Lower lobe of right lung (tissue), 2 donors: ENCODE data around the gene KBTBD12. TPM values are rescaled to one million over a fixed set of nuclear protein-coding genes. Genes with fewer than 3 reads are reported as not detected.

Source experiments
- ATAC-seq, 2 donors: fragments of 200-7000 bp; cut with Tn5 transposase; one replicate each; pipeline ENCODE4 v1.9.1; 2020 to 2022; ENCODE audit warnings: mild to moderate bottlenecking in 2 of 2, moderate library complexity in 2 of 2
- DNase-seq: peaks from one replicate; pipeline ENCODE4 v3.0.0-alpha.2; 2020
- H3K27ac ChIP-seq: fragments of 200-600 bp; one replicate; pipeline ENCODE4 v1.8.0; 2022
- H3K27me3 ChIP-seq: fragments of 200-600 bp; one replicate; pipeline ENCODE4 v1.8.0; 2022; ENCODE audit warnings: low read depth
- H3K36me3 ChIP-seq: fragments of 200-600 bp; one replicate; pipeline ENCODE4 v1.8.0; 2022; ENCODE audit warnings: mild to moderate bottlenecking
- H3K4me1 ChIP-seq: fragments of 200-600 bp; one replicate; pipeline ENCODE4 v1.8.0; 2022
- H3K4me3 ChIP-seq: fragments of 200-600 bp; one replicate; pipeline ENCODE4 v1.8.0; 2022; ENCODE audit warnings: mild to moderate bottlenecking
- H3K9me3 ChIP-seq: fragments of 200-600 bp; one replicate; pipeline ENCODE4 v1.8.0; 2022
- intact Hi-C: fragments of 100-400 bp; cut with DNase I; formaldehyde crosslinking; loops from one replicate; pipeline ENCODE4 v1.11.0; 2022
- total RNA-seq: library from RNA; stranded (reverse); fragmentation: NEBNext Ultra II Directional; extraction: Animal tissue kit (Norgen Biotek cat#: 25700); gene quantifications from one replicate; pipeline ENCODE4 v1.2.1, GENCODE V29; 2021
- TF ChIP-seq, protein P1 (sequence below): fragments of 200-600 bp; IDR thresholded peaks from one replicate; pipeline ENCODE4 v1.8.0; 2022; ENCODE audit warnings: antibody characterized with exemption, mild to moderate bottlenecking
- donor health status: DM: no; HTN: yes; CAD: no; lungs with severe emphysema.

The KBTBD12 gene
- total RNA-seq, 1 donor from 2014 or later = 0.95 TPM

DNA sequence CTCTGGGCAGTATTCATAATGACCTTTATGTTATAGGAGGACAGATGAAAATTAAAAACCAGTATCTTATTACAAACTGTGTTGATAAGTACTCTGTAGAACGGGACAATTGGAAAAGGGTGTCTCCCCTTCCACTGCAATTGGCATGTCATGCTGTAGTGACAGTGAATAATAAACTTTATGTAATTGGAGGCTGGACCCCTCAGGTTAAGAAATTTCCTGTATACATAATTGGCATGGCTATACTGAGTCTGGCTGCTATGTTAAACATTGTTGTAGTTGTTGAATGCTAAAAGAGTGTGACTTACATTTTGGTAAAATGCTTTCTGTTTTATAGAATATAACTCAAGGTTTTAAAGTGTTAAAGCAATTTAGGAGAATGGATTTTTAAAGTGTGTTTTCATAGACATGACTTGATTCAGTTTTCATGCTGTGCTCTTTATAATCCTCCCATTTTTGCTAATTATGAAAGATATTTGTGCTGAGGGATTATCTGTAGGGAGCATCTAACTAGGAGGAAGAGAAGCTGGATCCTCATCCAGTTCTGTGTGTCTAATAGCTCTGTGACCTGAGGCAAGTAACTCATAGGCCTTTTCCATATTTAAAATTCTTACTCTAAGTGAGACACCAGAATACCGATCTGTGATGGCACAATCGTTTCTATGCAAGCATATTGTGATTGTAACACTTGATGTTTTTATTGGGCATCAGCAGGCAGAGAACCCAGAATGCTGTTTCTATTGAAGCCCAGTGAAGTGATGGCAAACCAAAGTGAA is 13.0 kb downstream of the KBTBD12 start:
- DNase-seq (no peak), ATAC-seq (no peak)
- intact Hi-C loops = no loop called here
- TF ChIP-seq, protein P1, sequence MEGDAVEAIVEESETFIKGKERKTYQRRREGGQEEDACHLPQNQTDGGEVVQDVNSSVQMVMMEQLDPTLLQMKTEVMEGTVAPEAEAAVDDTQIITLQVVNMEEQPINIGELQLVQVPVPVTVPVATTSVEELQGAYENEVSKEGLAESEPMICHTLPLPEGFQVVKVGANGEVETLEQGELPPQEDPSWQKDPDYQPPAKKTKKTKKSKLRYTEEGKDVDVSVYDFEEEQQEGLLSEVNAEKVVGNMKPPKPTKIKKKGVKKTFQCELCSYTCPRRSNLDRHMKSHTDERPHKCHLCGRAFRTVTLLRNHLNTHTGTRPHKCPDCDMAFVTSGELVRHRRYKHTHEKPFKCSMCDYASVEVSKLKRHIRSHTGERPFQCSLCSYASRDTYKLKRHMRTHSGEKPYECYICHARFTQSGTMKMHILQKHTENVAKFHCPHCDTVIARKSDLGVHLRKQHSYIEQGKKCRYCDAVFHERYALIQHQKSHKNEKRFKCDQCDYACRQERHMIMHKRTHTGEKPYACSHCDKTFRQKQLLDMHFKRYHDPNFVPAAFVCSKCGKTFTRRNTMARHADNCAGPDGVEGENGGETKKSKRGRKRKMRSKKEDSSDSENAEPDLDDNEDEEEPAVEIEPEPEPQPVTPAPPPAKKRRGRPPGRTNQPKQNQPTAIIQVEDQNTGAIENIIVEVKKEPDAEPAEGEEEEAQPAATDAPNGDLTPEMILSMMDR = no peak
- Histone ChIP-seq H3K4me1 (no peaks in the 10 kb centered on the region), H3K27me3 (no peaks in the 10 kb centered on the region), H3K27ac (no peak overlapping the region), H3K4me3 (no peak overlapping the region), H3K36me3 (no peaks in the 10 kb centered on the region), H3K9me3 (no peaks in the 10 kb centered on the region)

DNA sequence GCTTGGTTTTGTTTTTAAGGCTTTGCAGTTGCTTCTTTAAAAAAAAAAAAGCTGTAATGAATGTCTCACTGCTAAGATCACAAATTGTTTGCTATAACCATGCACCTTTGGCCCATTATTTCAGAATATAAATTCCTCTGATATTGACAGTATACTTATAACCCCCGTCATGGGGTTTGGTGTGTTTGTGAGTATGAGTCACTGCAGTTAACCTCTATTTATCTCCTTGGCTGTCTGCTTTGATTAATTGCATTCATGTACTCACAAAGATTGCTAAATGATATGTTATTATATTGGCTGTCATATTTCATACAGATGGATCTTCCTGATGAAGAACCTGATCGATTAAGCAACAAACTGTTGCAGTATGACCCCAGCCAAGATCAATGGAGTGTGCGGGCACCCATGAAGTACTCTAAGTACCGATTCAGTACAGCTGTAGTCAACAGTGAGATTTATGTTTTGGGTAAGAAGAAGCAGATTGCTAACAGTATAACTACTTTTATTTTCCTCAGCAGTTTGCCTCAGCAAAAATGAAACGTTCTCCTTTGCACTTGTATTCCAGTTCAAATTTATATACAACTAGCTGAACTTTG is 14.9 kb downstream of the KBTBD12 start:
- intact Hi-C loops = no loop called here
- no peaks in the 10 kb centered on the region for H3K4me1 ChIP-seq
- H3K9me3 ChIP-seq = no peaks in the 10 kb centered on the region
- no peak for DNase-seq
- ATAC-seq = no peak
- TF ChIP-seq, protein P1 = no peak
- no peak overlapping the region for H3K4me3 ChIP-seq
- H3K36me3 ChIP-seq = no peaks in the 10 kb centered on the region
- H3K27ac ChIP-seq = no peak overlapping the region
- no peaks in the 10 kb centered on the region for H3K27me3 ChIP-seq

DNA sequence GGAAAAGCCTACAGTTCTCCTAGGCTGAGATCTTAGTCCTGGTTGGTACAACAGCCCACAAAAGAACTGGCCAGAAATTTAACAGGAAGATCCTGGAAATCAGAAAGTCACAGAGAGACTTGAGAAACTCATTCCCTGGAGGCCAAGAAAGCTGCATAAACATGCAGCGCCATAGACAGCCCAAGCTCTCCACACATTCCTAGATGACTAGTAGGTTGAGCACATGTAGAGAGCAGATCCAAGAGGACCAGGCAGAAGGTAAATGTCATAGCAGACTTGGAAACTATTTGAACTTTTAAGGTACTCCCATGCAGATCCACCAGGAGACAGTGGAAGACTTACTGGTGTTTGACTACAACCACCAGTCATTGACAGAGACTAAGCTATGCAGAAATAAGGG is 18.4 kb downstream of the KBTBD12 start:
- no peaks in the 10 kb centered on the region for H3K4me1 ChIP-seq
- no peaks in the 10 kb centered on the region for H3K27me3 ChIP-seq
- H3K27ac ChIP-seq = no peak overlapping the region
- intact Hi-C loops = no loop called here
- no peaks in the 10 kb centered on the region for H3K36me3 ChIP-seq
- DNase-seq (no peak), ATAC-seq (no peak)
- TF ChIP-seq, protein P1 = no peak
- H3K4me3 ChIP-seq = no peak overlapping the region
- H3K9me3 ChIP-seq = no peaks in the 10 kb centered on the region

DNA sequence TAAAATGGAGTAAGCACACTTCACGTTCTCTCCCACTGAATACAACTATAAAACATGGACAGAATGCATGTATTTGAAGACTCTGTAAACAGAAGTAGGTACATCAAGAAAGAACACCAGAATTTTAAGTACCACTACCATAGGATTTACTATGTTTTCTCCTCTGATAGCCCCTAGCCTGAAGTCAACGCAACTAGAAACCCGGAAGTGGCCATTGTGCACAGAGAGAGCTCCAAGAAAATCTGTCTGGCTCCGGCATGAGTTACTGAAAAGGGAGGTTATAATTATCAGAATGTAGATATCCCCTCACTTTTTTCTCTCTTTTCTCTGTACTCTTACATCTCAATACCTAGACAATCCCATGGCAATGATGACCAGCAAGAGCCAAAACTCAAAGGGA is 23.8 kb downstream of the KBTBD12 start:
- intact Hi-C loops = no loop called here
- H3K27ac ChIP-seq = no peak overlapping the region
- TF ChIP-seq, protein P1 = no peak
- no peak overlapping the region for H3K4me3 ChIP-seq
- DNase-seq = no peak
- H3K4me1 ChIP-seq = no peaks in the 10 kb centered on the region
- H3K36me3 ChIP-seq = no peaks in the 10 kb centered on the region
- peaks cover 4% of the 10 kb centered on the region for H3K9me3 ChIP-seq
- H3K27me3 ChIP-seq = no peaks in the 10 kb centered on the region
- no peak for ATAC-seq

DNA sequence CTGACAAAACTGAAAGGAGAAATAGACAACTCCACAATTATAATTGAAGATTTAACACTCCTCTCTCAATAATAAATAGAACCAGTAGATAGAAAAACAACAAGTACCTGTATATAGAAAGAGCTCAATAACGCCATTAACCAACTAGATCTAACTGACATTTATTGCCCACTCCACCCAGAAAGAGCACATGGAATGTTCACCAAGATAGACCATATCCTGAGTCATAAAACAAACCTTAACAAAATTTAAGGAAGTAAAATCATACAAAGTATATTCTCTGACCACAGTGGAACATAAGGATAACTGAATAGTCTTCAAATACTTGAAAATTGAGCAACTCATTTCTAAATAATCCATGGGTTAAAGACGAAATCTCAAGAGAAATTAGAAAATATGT is 25.1 kb downstream of the KBTBD12 start:
- ATAC-seq (no peak), DNase-seq (no peak)
- Histone ChIP-seq H3K27ac (no peak overlapping the region), H3K4me1 (no peaks in the 10 kb centered on the region), H3K27me3 (no peaks in the 10 kb centered on the region), H3K9me3 (peaks cover 4% of the 10 kb centered on the region), H3K36me3 (no peaks in the 10 kb centered on the region), H3K4me3 (no peak overlapping the region)
- intact Hi-C loops = no loop called here
- TF ChIP-seq, protein P1 = no peak
